ENCODE data around the gene SERPINB1.
"Not testable (repeated sequence)": the region's sequence is repeated elsewhere in the genome, so short reads cannot be mapped to it uniquely, and the experiment has no call there.

The SERPINB1 gene

GRCh38 chr6:2841264-2842138, at the start of gene SERPINB1:
Gene SERPINB1 (minus strand): TSS chr6:2841863. CDS start chr6:2840586, 1,277 bp downstream.
- peak; percentile 74 to 76 for DNase-seq

DNA sequence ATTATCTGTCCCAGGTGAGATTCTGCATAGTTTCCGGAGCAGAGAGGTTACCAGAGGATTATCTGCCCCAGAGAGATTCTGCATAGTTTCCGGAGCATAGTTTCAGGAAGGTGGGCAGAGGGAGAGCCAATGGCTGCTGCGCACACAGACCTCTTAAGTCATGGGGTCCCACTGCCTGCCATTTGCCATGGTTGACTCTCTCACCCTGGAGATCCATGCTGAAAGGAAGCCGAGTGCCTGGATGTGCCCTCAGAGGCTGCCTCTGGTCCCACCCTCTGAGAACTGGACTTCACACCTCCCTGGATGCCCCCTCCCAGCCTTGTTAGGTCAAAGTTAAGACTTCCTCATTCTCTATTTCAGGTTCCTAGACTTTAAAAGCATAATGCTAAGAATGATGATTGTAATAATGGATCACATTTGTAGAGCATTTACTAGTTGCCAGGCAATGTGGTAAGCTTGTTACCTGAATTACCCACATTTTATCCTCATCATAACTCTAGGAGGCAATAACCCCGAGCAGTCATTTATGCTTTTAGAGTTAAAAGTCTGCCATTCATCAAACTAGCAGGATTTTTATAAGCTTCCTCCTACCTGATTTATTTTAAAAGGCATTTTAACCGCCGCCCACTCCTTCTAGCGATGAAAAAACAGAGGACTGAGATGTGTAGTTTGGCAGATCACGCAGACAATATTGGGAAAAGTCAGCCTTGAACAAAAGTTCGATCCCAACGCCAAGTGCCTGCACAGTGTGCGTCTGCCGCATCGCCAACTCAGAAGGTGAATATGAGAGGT, 49.5 kb upstream of the SERPINB1 start:
- DNase-seq: no peak

- DNase-seq: no peak
Measured at GRCh38 chr6:2885967-2886735, 44.5 kb upstream of the SERPINB1 start.

DNA sequence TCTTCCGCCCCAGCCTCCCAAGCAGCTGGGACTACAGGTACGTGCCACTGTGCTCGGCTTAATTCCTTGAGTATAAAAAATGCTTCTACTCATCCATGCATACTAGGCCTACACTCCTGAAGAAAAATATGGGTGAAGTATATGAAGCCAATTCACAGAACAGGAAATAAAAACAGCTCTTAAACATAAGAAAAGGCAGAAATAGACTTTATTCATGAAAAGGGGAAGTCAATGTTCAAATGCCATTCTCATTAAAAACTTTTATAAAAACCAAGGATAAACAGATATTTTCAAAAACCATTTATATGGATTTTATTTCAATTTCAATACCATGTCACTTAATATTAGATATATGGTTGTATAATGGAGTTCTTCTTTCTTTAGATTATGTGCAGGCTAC, 43.1 kb upstream of the SERPINB1 start:
- no peak for DNase-seq

DNA sequence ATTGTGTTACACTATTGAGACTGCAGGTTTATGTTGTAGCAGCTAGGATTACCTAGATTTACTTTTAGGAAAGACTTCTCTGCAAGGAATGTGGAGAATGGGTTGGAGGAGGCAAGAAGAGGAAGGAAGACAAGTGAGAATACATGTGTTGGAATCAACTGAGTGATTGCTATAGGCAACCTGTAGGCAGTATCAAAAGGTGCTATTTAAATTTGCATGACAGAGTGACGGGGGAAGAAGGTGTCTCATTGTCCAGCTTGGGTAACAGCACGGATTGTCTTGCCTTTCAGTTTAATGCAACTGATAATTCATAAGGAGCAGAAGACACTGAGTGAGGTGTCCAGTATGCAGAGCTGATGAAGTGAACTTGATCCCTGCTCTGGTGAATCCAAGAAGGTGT, 42.0 kb upstream of the SERPINB1 start:
- no peak for DNase-seq

GRCh38 chr6:2881423-2881822, 39.8 kb upstream of the SERPINB1 start:
- no peak for DNase-seq

GRCh38 chr6:2880156-2880555, 38.5 kb upstream of the SERPINB1 start:
- not testable (repeated sequence) for DNase-seq

DNA sequence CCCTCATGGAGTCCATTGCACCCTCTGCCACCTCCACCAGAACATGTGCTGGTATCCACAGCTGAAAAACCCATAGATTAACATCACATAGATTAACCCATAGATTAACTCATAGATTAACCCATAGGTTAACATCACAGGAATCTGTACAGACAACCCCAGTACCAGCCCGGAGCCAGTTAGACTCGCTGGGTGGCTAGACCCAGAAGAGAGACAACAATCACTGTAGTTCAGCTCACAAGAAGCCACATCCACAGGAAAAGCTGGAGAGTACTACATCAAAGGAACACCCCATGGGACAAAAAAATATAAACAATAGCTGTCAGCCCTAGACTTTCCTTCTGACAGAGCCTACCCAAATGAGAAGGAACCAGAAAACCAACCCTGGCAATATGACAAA, 36.3 kb upstream of the SERPINB1 start:
- no peak for DNase-seq

GRCh38 chr6:2877057-2877882, 35.6 kb upstream of the SERPINB1 start:
- no peak for DNase-seq

DNA sequence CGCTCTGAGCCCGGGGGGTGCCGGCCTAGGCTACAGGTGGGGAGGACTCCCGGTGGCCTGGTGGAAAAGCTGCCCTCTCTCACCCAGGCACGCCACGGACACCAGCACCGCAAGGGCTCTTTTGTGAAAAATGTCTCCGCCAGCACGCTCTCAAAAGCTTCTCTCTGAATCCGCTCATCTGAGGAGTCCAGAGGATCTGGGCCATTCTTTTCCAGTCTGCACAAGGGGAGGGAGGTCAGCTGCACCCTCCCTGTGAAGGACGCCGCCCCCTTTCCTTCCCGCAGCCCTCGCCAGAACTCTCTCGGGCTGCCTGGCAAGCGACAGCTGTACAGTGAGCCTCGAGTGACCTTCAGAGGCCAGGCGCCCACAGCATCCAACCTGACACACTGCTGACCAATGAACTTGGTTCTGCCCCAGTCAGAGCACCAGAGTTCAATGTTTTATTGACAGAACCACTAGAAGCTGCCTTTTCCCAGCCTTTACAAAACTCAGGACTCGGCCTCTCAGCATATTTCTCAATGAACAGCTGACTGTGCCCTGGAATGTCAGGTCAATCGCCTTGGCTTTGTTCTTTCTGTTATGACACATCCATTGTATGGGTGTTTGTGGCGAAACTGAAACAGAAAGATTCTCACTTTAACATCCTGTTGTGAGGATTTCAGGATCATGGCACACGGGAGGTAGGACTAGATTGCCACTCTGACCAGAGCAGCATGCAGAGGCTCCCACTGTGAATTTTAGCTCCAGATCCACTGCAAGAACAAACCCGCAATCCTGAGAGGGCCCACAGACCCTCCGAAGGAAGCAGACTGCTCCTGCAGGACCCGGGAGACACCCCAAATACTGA, 34.8 kb upstream of the SERPINB1 start:
- no peak for DNase-seq

- peak; percentile 52 to 54 for DNase-seq
Measured at GRCh38 chr6:2875359-2876191, 33.9 kb upstream of the SERPINB1 start.

DNA sequence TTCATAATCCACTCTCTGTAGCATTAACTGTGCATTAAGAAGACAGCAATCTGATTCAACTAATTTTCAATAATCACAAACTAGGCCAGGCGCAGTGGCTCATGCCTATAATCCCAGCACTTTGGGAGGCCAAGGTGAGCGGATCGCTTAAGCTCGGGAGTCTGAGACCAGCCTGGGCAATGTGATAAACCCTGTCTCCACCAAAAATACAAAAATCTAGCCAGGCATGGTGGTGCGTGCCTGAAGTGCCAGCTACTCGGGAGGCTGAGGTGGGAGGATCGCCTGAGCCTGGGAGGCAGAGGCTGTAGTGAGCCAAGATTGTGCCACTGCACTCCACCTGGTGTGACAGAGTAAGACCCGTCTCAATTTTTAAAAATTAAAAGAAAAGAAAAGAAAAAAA, 32.0 kb upstream of the SERPINB1 start:
- DNase-seq: no peak

GRCh38 chr6:2872423-2873358, 31.0 kb upstream of the SERPINB1 start:
- DNase-seq: no peak

GRCh38 chr6:2871953-2872352, 30.3 kb upstream of the SERPINB1 start:
- DNase-seq: no peak

DNA sequence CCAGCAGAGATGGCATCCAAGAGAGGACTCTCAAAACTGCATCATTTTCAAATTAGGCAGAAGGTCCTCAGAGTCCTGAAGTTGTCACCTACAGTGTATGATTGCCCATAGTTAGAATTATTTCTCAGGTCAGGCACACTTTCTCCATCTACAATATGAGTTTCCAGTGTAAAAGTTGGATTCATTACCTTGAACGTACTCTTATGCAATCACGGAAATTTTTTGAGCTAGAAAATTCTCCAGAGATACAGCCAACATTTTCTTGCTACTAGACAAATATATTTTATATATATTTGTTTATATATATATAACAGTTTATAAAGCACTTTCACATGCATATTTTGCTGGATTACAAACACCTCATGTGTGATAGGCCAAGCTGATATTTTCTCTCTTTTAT, 29.4 kb upstream of the SERPINB1 start:
- DNase-seq: no peak

- no peak for DNase-seq
Measured at GRCh38 chr6:2870046-2870636, 28.5 kb upstream of the SERPINB1 start.

DNA sequence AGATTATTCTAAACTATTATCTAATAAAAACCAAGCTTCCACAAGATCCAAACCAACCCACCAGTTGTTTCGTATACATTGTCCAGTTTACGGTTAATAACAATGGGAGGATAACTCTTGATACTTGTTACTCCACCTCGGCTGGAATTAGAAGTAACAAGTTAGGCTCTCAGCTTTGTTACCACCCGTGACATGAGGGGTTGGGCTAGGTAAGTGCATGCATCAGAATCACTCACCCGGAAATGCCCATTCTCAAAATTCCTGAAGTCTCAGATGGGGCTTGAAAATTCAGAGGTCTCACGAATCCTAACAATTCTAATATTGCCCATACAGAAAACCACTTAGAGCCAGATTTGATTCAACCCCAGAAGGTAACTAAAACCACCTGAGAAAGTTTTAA, 27.0 kb upstream of the SERPINB1 start:
- no peak for DNase-seq

- DNase-seq: no peak
Measured at GRCh38 chr6:2866171-2866846, 24.6 kb upstream of the SERPINB1 start.
